Colonic mucosa (tissue), 4 donors: ENCODE results near the gene GPR42. TPM values are rescaled to one million over a fixed set of nuclear protein-coding genes. Genes with fewer than 3 reads are reported as not detected.

Experiments
- DNase-seq: peaks from one replicate; pipeline ENCODE4 v3.0.0-alpha.2; 2020
- H3K27ac ChIP-seq: fragments of 200-600 bp; one replicate; pipeline ENCODE4 v1.8.0; 2021
- H3K27me3 ChIP-seq: fragments of 200-600 bp; one replicate; pipeline ENCODE4 v1.8.0; 2021
- H3K36me3 ChIP-seq: fragments of 200-600 bp; one replicate; pipeline ENCODE4 v1.8.0; 2021
- H3K4me1 ChIP-seq: fragments of 200-600 bp; one replicate; pipeline ENCODE4 v1.8.0; 2021; ENCODE audit warnings: mild to moderate bottlenecking
- H3K4me3 ChIP-seq: fragments of 200-600 bp; one replicate; pipeline ENCODE4 v1.8.0; 2021
- H3K9ac ChIP-seq, 2 donors: one replicate each; pipeline ENCODE4 v1.7.0; 2013; ENCODE audit warnings: control low read depth in 2 of 2, low read depth in 2 of 2, low read length in 2 of 2
- H3K9me3 ChIP-seq: fragments of 200-600 bp; one replicate; pipeline ENCODE4 v1.8.0; 2021
- intact Hi-C: fragments of 100-400 bp; cut with DNase I; formaldehyde crosslinking; loops from one replicate; pipeline ENCODE4 v1.14.1; 2022
- total RNA-seq, 2 donors: library from RNA; stranded (reverse); fragmentation: NEBNext Ultra II Directional in 1 of 2; extraction: Animal tissue kit (Norgen Biotek cat#: 25700) in 1 of 2; gene quantifications; one replicate each; pipeline ENCODE4 v1.2.1, GENCODE V29; 2021
- TF ChIP-seq, protein P1 (sequence below): fragments of 200-600 bp; IDR thresholded peaks from one replicate; pipeline ENCODE4 v1.8.0; 2022; ENCODE audit warnings: antibody characterized with exemption, mild to moderate bottlenecking
- donor health status: healthy.
- donor health status: DM: no; HTN: no; CAD: no.
- donor health status: DM: no; HTN: no; CAD: no.

Gene GPR42
- total RNA-seq, 2 donors from 2014 or later, result not detected

DNA sequence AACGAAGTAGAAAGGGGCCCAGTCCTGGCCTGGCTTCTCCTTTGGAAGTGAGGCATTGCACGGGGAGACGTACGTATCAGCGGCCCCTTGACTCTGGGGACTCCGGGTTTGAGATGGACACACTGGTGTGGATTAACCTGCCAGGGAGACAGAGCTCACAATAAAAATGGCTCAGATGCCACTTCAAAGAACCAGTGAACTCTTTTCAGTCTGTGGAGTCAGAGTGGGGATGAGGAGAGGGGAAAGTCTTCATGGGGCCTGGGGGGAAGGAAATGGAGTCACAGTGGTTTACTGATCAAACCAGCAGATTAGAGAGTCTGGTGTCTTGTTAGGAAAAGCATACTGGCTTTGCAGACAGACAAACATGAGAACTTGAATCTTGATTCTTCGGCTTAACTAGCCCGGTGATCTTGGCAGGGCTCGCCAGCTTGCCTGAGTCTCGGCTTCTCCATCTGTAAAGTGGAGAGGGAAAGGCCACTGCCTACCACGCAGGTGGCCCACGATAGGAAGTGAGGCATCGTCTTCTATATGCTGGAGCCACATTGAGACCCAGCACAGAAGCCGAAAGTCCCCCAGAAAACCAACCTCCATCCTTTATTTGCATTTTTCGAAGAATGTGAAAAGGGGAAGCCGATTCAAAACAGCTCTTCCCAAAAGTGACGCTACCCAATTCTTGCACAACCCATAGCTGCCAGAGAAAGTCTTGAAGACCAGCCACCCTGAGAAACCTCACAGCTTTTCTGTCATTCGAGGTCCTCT, 23.5 kb upstream of the GPR42 start, which contains the start of gene FFAR1:
FFAR1 (plus strand) TSS at position 732 of the 759 bp plus-strand sequence. CDS start 3,650 bp downstream, outside the sequence.
- H3K9ac ChIP-seq, result no peak within 1 kb of the TSS
- no peak for DNase-seq
- TF ChIP-seq, protein P1, sequence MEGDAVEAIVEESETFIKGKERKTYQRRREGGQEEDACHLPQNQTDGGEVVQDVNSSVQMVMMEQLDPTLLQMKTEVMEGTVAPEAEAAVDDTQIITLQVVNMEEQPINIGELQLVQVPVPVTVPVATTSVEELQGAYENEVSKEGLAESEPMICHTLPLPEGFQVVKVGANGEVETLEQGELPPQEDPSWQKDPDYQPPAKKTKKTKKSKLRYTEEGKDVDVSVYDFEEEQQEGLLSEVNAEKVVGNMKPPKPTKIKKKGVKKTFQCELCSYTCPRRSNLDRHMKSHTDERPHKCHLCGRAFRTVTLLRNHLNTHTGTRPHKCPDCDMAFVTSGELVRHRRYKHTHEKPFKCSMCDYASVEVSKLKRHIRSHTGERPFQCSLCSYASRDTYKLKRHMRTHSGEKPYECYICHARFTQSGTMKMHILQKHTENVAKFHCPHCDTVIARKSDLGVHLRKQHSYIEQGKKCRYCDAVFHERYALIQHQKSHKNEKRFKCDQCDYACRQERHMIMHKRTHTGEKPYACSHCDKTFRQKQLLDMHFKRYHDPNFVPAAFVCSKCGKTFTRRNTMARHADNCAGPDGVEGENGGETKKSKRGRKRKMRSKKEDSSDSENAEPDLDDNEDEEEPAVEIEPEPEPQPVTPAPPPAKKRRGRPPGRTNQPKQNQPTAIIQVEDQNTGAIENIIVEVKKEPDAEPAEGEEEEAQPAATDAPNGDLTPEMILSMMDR, result no peak
- H3K27me3 ChIP-seq, result no peaks in the 10 kb centered on the region
- intact Hi-C loops, result no loop called here
- H3K27ac ChIP-seq, result no peak within 1 kb of the TSS
- no peaks in the 10 kb centered on the region for H3K36me3 ChIP-seq
- no peak within 1 kb of the TSS for H3K4me3 ChIP-seq
- H3K4me1 ChIP-seq, result no peaks in the 10 kb centered on the region
- H3K9me3 ChIP-seq, result no peaks in the 10 kb centered on the region

GRCh38 chr19:35347930-35348298, 23.0 kb upstream of the GPR42 start:
- intact Hi-C loops, result no loop called here
- no peak overlapping the region for H3K4me3 ChIP-seq
- H3K36me3 ChIP-seq, result no peaks in the 10 kb centered on the region
- no peaks in the 10 kb centered on the region for H3K4me1 ChIP-seq
- TF ChIP-seq, protein P1, result no peak
- H3K9me3 ChIP-seq, result no peaks in the 10 kb centered on the region
- DNase-seq, result no peak
- H3K27me3 ChIP-seq, result no peaks in the 10 kb centered on the region
- H3K27ac ChIP-seq, result no peak overlapping the region
- H3K9ac ChIP-seq, result no peak overlapping the region

GRCh38 chr19:35348911-35349611, 21.8 kb upstream of the GPR42 start:
- no peak overlapping the region for H3K27ac ChIP-seq
- no peak overlapping the region for H3K9ac ChIP-seq
- no peaks in the 10 kb centered on the region for H3K9me3 ChIP-seq
- intact Hi-C loops, result no loop called here
- no peak overlapping the region for H3K4me3 ChIP-seq
- no peaks in the 10 kb centered on the region for H3K27me3 ChIP-seq
- no peak for DNase-seq
- no peaks in the 10 kb centered on the region for H3K36me3 ChIP-seq
- TF ChIP-seq, protein P1, result no peak
- no peaks in the 10 kb centered on the region for H3K4me1 ChIP-seq

GRCh38 chr19:35349614-35350521, 21.0 kb upstream of the GPR42 start:
- no peaks in the 10 kb centered on the region for H3K36me3 ChIP-seq
- no peaks in the 10 kb centered on the region for H3K4me1 ChIP-seq
- TF ChIP-seq, protein P1, result no peak
- DNase-seq, result no peak
- H3K27me3 ChIP-seq, result no peaks in the 10 kb centered on the region
- no peak overlapping the region for H3K27ac ChIP-seq
- intact Hi-C loops, result loop anchor here (10.0 kb wide), 1 partner anchor 145 kb away; the partner anchor contains the start of gene KRTDAP
- H3K9me3 ChIP-seq, result no peaks in the 10 kb centered on the region
- H3K4me3 ChIP-seq, result no peak overlapping the region
- H3K9ac ChIP-seq, result no peak overlapping the region

DNA sequence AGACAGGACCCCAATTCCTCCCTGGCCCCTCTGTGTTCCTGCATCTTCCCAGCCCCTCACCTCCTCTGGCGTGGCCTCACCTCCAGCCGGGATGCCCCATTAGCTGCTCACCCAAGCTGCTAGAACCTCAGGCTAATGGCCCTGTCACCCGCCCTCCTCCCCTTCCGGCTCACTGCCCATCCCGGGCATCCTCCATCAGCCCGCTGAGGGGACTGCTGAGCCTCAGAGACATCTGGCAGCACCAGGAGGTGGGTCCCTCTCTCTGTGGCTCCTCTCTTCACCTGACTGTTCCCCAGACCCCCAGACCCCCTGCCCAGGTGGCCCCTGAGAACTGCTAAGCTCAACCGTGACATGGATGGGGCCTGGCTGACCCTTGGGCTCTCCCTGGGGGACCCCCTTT, 20.3 kb upstream of the GPR42 start:
- Histone ChIP-seq H3K9ac (no peak overlapping the region), H3K9me3 (no peaks in the 10 kb centered on the region), H3K36me3 (no peaks in the 10 kb centered on the region), H3K27ac (no peak overlapping the region), H3K4me1 (no peaks in the 10 kb centered on the region), H3K27me3 (no peaks in the 10 kb centered on the region), H3K4me3 (no peak overlapping the region)
- no peak for DNase-seq
- TF ChIP-seq, protein P1, result no peak
- intact Hi-C loops, result loop anchor here (10.0 kb wide), 1 partner anchor 144 kb away; the partner anchor contains the start of gene KRTDAP
